Measurements from ENCODE around the gene EMC8.

Gene EMC8

GRCh38 chr16:85781156-85781555 lies 18.2 kb downstream of the EMC8 start:
- TF ChIP-seq CTCF (IDR thresholded peaks at IDR 0.05), result no peak
- peak overlapping the region; percentile 76 for H3K27ac ChIP-seq

GRCh38 chr16:85780281-85780680 lies 19.1 kb downstream of the EMC8 start:
- TF ChIP-seq CTCF (IDR thresholded peaks at IDR 0.05), result no peak
- H3K27ac ChIP-seq, result no peak overlapping the region

GRCh38 chr16:85778873-85779272 lies 20.5 kb downstream of the EMC8 start:
- TF ChIP-seq ZFX (IDR thresholded peaks at IDR 0.05; ENCODE audit: borderline replicate concordance) (no peak), CTCF (IDR thresholded peaks at IDR 0.05) (no peak)
- H3K27ac ChIP-seq, result no peak overlapping the region

GRCh38 chr16:85777583-85778310 lies 21.6 kb downstream of the EMC8 start:
- H3K27ac ChIP-seq, result peak overlapping the region; percentile 33
- TF ChIP-seq ZFX (IDR thresholded peaks at IDR 0.05; ENCODE audit: borderline replicate concordance), result no peak
- TF ChIP-seq CTCF (IDR thresholded peaks at IDR 0.05), result no peak

- no peak overlapping the region for H3K27ac ChIP-seq
- no peak for TF ChIP-seq CTCF (IDR thresholded peaks at IDR 0.05)
- TF ChIP-seq ZFX (IDR thresholded peaks at IDR 0.05; ENCODE audit: borderline replicate concordance), result no peak
These were observed 24.5 kb downstream of the EMC8 start for GRCh38 chr16:85774811-85775210.

- no peak overlapping the region for H3K27ac ChIP-seq
- TF ChIP-seq ZFX (IDR thresholded peaks at IDR 0.05; ENCODE audit: borderline replicate concordance), result no peak
- no peak for TF ChIP-seq CTCF (IDR thresholded peaks at IDR 0.05)
These were observed 25.2 kb downstream of the EMC8 start for GRCh38 chr16:85774136-85774535.

GRCh38 chr16:85773044-85773443 lies 26.3 kb downstream of the EMC8 start:
- H3K27ac ChIP-seq, result no peak overlapping the region

More at GRCh38 chr16:85773044-85773443, 26.3 kb downstream of the EMC8 start:
- TF ChIP-seq ZFX (IDR thresholded peaks at IDR 0.05; ENCODE audit: borderline replicate concordance) (no peak), CTCF (IDR thresholded peaks at IDR 0.05) (no peak)
